Endothelial cell of umbilical vein (primary cell): ENCODE results near the gene MACROD2. TPM values are rescaled to one million over a fixed set of nuclear protein-coding genes. Genes with fewer than 3 reads are reported as not detected.

Source experiments
- BruUV-seq: library from RNA; stranded (reverse); fragments of 400-500 nt; replicated peaks from 2 replicates; lab custom pipeline; 2021; lab: Mats Ljungman, UMichigan
- CTCF ChIA-PET: fragments of 300-600, 350-600 bp; sonication (Branson Sonifier 250); formaldehyde crosslinking; loops from one replicate; lab custom pipeline; 2021; ENCODE audit warnings: antibody characterized with exemption, inconsistent platforms; lab: Charles Lee
- POLR2A ChIA-PET: fragments of 300-600, 350-600 bp; sonication (Branson Sonifier 250); formaldehyde crosslinking; loops from one replicate; lab custom pipeline; 2021; ENCODE audit warnings: antibody characterized with exemption, inconsistent platforms; lab: Charles Lee
- DNase-seq: peaks from one replicate; pipeline ENCODE4 v3.0.0-alpha.2; 2011; ENCODE audit warnings: low read depth, low spot score
- FAIRE-seq: peaks from 2 replicates; lab custom pipeline; 2011; peaks lifted over from hg19 to GRCh38; lab: Jason Lieb, UNC
- H2AFZ ChIP-seq: 2 replicates; pipeline ENCODE4 v1.6.0; 2012; ENCODE audit warnings: low read depth, low read length, control low read depth, inconsistent platforms
- H3K27ac ChIP-seq: 2 replicates; pipeline ENCODE4 v1.5.1; 2011; ENCODE audit warnings: low read depth, mild to moderate bottlenecking, control low read depth, low read length, moderate library complexity; ENCODE audit not compliant: insufficient read depth
- H3K27me3 ChIP-seq, 2 experiments: 2 replicates each; pipeline versions ENCODE4 v1.6.0 to v1.6.1; 2011; ENCODE audit warnings: low read length in 2 of 2, mixed read lengths in 1 of 2; ENCODE audit not compliant: control insufficient read depth in 2 of 2, insufficient read depth in 2 of 2
- H3K36me3 ChIP-seq, 2 experiments: 2 replicates in 1 of 2; 3 replicates in 1 of 2; pipeline ENCODE4 v1.5.1; 2011; ENCODE audit warnings: low read length in 2 of 2, mild to moderate bottlenecking in 1 of 2, moderate library complexity in 1 of 2; ENCODE audit not compliant: control insufficient read depth in 2 of 2, insufficient read depth in 2 of 2; ENCODE audit errors: extremely low read depth in 1 of 2
- H3K4me1 ChIP-seq: 3 replicates; pipeline ENCODE4 v1.5.1; 2011; ENCODE audit warnings: mild to moderate bottlenecking, low read length; ENCODE audit not compliant: control insufficient read depth, insufficient read depth; ENCODE audit errors: extremely low read depth
- H3K4me2 ChIP-seq: 2 replicates; pipeline ENCODE4 v1.6.1; 2011; ENCODE audit warnings: low read length, control low read depth, mixed read lengths; ENCODE audit not compliant: insufficient read depth
- H3K4me3 ChIP-seq, 3 experiments: fragments of 200-600 bp in 1 of 3; sonication (generic), shearing (Covaris generic) in 1 of 3; replicated peaks in 1 of 3; 2 replicates each; pipeline ENCODE4 v1.5.1; 2011 to 2016; ENCODE audit warnings: control low read depth in 3 of 3, low read length in 3 of 3, mild to moderate bottlenecking in 2 of 3, inconsistent platforms in 1 of 3, low read depth in 1 of 3, moderate library complexity in 1 of 3; ENCODE audit not compliant: insufficient read depth in 1 of 3
- H3K79me2 ChIP-seq: 2 replicates; pipeline ENCODE4 v1.6.0; 2012; ENCODE audit warnings: low read length, inconsistent platforms; ENCODE audit not compliant: control insufficient read depth, insufficient read depth
- H3K9ac ChIP-seq: replicated peaks from 2 replicates; pipeline ENCODE3; 2011; ENCODE audit warnings: low read length, control low read depth; ENCODE audit not compliant: insufficient read depth; ENCODE audit errors: extremely low read depth
- H3K9me1 ChIP-seq: replicated peaks from 3 replicates; pipeline ENCODE4 v1.6.0; 2011; ENCODE audit warnings: mild to moderate bottlenecking, low read length; ENCODE audit not compliant: control insufficient read depth, insufficient read depth; ENCODE audit errors: extremely low read depth
- H3K9me3 ChIP-seq: replicated peaks from 2 replicates; pipeline ENCODE4 v1.5.1; 2012; ENCODE audit warnings: low read length, inconsistent platforms; ENCODE audit not compliant: control insufficient read depth, insufficient read depth
- H4K20me1 ChIP-seq: replicated peaks from 2 replicates; pipeline ENCODE3; 2011; ENCODE audit warnings: mild to moderate bottlenecking, low read length; ENCODE audit not compliant: control insufficient read depth, insufficient read depth; ENCODE audit errors: extremely low read depth
- CTCF ChIP-seq, 2 donors: IDR thresholded peaks; 1 replicate in 1 of 2; 2 replicates in 1 of 2; pipeline ENCODE4 v1.5.1; 2011; ENCODE audit warnings: low read length in 2 of 2, mild to moderate bottlenecking in 2 of 2, moderate library complexity in 2 of 2, control low read depth in 1 of 2, inconsistent platforms in 1 of 2, low read depth in 1 of 2; ENCODE audit not compliant: insufficient read depth in 1 of 2; ENCODE audit errors: extremely low read depth in 1 of 2
- EZH2 ChIP-seq: IDR thresholded peaks from 2 replicates; pipeline ENCODE4 v1.6.1; 2012; ENCODE audit warnings: borderline replicate concordance, low read depth, mild to moderate bottlenecking, moderate library complexity, low read length, inconsistent platforms; ENCODE audit not compliant: severe bottlenecking
- FOS ChIP-seq: IDR thresholded peaks from 2 replicates; pipeline ENCODE4 v1.6.1; 2011; ENCODE audit warnings: mild to moderate bottlenecking, low read length, moderate library complexity, borderline replicate concordance; ENCODE audit not compliant: insufficient read depth
- GATA2 ChIP-seq: IDR thresholded peaks from 2 replicates; pipeline ENCODE4 v1.7.0; 2011; ENCODE audit warnings: low read depth, mild to moderate bottlenecking, moderate library complexity, mixed read lengths, low read length; ENCODE audit not compliant: insufficient read length, insufficient read depth
- JUN ChIP-seq: IDR thresholded peaks from 2 replicates; pipeline ENCODE4 v1.6.1; 2011; ENCODE audit warnings: borderline replicate concordance, low read depth; ENCODE audit not compliant: insufficient read length, insufficient read depth
- MAX ChIP-seq: IDR thresholded peaks from 2 replicates; pipeline ENCODE4 v1.6.1; 2011; ENCODE audit not compliant: insufficient read depth, insufficient read length
- MYC ChIP-seq: IDR thresholded peaks from one replicate; pipeline ENCODE4 v1.6.1; 2011; ENCODE audit warnings: mild to moderate bottlenecking, low read depth, low read length
- POLR2A ChIP-seq: IDR thresholded peaks from 2 replicates; pipeline ENCODE4 v1.6.1; 2012; ENCODE audit warnings: low read depth, mild to moderate bottlenecking, control low read depth, low read length
- POLR2AphosphoS5 ChIP-seq: IDR thresholded peaks from 2 replicates; pipeline ENCODE4 v1.6.1; 2012; ENCODE audit warnings: low read depth, mild to moderate bottlenecking, control low read depth, low read length, moderate library complexity; ENCODE audit not compliant: insufficient read depth
- dilution Hi-C: fragments of 300-500 bp; cut with MboI; formaldehyde crosslinking; loops from one replicate; pipeline ENCODE4 v1.15.0; 2019; ENCODE audit warnings: low sequenced_read_pairs; ENCODE audit not compliant: extremely low pct_ligation_motif_present
- intact Hi-C: fragments of 100-400 bp; cut with micrococcal nuclease; formaldehyde crosslinking; loops from one replicate; pipeline ENCODE4 v1.10.0; 2022
- polyA plus RNA-seq, 4 experiments: library from polyadenylated mRNA; depleted of rRNA in 3 of 4; stranded (reverse) in 3 of 4; unstranded in 1 of 4; fragments of >200 nt; gene quantifications; 2 replicates each; pipeline versions ENCODE4 v1.2.1 to v1.2.3, GENCODE V29; 2011 to 2012; ENCODE audit warnings: missing spikeins in 1 of 4
- total RNA-seq: library from RNA; stranded (reverse); gene quantifications from 2 replicates; pipeline ENCODE4 v1.2.3, GENCODE V29; 2021

The MACROD2 gene
- total and polyA plus RNA-seq, 2 donors (not counting 3 experiments of a cell fraction or from before 2014, with no cell fraction given), result 0.11 to 0.73 TPM

- no peak for FAIRE-seq
- Histone ChIP-seq H3K27ac (no peak overlapping the region), H3K9me3 (no peaks in the 10 kb centered on the region), H3K9ac (no peak overlapping the region), H3K79me2 (no peaks in the 10 kb centered on the region), H3K9me1 (no peaks in the 10 kb centered on the region), H4K20me1 (no peaks in the 10 kb centered on the region), H3K36me3 (no peaks in the 10 kb centered on the region), H3K27me3 (no peaks in the 10 kb centered on the region), H2AFZ (no peak overlapping the region), H3K4me1 (no peaks in the 10 kb centered on the region), H3K4me2 (no peak overlapping the region), H3K4me3 (no peak overlapping the region)
- intact Hi-C loops (no loop called here), dilution Hi-C loops (no loop called here)
- DNase-seq, result no peak
- BruUV-seq, result no TSS peak
- CTCF ChIA-PET, result interaction anchor here (1.0 to 1.1 kb wide), 2 partner anchors 375 to 524 kb away, joined by 3 read pairs; partner anchors contain the start of gene FLRT3
- POLR2A ChIA-PET, result no interaction called here
- TF ChIP-seq JUN (no peak), FOS (no peak), EZH2 (no peak), MAX (no peak), POLR2AphosphoS5 (no peak), POLR2A (no peak), CTCF (IDR thresholded peaks at IDR 0.05; ENCODE audit: extremely low read depth in 1 of 2, insufficient read depth in 1 of 2, low read depth in 1 of 2, low read length in 2 of 2) (no peak), GATA2 (no peak), MYC (no peak)
Measured at GRCh38 chr20:14712302-14712739, 717.0 kb downstream of the MACROD2 start.
